GM12801 (cell line): ENCODE data around the gene RALGAPA2.
A peak's percentile ranks its signal among the peaks of the same experiment; 100 is the strongest.

Experiments used
- TF ChIP-seq, protein P1 (sequence below): IDR thresholded peaks from one replicate; pipeline ENCODE4 v1.5.1; 2011; ENCODE audit warnings: control low read depth; ENCODE audit not compliant: insufficient read length; ENCODE audit errors: extremely low read depth

The RALGAPA2 gene

DNA sequence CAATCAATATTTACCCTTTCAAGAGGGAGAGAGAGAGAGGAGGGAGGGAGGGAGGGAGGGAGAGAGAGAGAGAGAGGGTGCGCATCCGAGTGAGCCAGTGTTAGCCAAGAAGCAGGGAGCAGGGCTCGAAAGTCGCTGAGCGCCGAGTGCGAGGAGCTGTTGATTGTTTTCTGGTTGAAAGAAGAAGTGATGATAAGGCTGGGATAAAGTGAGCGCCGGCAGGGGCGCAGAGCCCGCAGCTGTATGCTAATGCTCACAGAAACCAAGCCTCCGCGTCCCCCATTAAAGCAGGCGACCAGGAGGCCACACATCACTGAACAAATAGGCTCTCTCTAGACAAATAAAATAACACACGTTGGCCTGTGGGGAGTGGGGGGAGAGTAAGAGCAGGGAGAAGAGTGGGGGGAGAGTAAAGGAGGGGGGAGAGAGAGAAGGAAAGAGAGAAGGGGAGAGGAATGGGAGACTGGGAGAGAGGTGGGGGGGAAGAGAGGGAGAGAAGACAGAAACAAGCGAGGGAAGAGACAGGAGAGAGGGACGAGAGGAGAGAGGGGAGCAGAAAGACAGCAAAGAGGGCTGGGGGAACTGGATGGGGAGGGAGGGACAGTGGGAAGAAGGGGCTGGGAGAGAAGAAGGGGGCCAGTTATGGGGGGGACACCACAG lies 349.5 kb downstream of the RALGAPA2 start:
- TF ChIP-seq, protein P1, sequence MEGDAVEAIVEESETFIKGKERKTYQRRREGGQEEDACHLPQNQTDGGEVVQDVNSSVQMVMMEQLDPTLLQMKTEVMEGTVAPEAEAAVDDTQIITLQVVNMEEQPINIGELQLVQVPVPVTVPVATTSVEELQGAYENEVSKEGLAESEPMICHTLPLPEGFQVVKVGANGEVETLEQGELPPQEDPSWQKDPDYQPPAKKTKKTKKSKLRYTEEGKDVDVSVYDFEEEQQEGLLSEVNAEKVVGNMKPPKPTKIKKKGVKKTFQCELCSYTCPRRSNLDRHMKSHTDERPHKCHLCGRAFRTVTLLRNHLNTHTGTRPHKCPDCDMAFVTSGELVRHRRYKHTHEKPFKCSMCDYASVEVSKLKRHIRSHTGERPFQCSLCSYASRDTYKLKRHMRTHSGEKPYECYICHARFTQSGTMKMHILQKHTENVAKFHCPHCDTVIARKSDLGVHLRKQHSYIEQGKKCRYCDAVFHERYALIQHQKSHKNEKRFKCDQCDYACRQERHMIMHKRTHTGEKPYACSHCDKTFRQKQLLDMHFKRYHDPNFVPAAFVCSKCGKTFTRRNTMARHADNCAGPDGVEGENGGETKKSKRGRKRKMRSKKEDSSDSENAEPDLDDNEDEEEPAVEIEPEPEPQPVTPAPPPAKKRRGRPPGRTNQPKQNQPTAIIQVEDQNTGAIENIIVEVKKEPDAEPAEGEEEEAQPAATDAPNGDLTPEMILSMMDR, result no peak

DNA sequence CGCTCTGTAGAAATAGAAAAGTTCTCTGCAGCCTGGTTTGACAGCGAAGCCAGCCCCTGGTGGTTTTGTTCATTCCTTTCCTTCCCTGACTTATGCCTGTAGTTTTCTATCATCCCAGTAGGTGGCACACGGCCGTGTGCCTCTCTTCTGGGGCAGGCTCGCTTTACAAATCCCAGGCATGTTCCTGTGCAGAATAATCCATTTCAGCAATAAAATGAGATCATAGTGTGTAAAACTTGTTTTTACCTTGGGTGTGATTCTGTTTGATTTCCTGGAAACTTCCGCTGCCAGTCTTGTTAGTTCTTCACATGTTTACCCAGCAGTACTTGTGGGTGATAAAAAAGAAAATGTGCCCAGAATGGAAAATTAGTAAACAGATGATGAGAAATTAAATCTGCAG lies 352.0 kb downstream of the RALGAPA2 start:
- TF ChIP-seq, protein P1, result peak; percentile 4

DNA sequence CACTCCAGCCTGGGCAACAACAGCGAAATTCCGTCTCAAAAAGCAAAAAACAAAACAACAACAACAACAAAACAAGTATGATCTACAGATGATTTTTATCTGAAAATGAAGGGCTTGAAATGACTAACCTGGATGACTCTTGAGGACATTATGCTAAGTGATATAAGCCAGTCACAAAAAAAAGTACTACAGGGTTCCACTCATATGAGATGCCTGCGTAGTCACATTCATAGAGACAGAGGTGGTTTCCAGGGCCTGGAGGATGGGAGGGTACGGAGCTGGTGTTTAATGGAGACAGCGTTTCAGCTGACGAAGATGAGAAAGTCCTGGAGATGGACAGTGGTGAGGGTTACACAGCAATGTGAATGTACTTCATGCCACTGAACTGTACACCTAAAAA lies 352.8 kb downstream of the RALGAPA2 start:
- TF ChIP-seq, protein P1, result no peak

DNA sequence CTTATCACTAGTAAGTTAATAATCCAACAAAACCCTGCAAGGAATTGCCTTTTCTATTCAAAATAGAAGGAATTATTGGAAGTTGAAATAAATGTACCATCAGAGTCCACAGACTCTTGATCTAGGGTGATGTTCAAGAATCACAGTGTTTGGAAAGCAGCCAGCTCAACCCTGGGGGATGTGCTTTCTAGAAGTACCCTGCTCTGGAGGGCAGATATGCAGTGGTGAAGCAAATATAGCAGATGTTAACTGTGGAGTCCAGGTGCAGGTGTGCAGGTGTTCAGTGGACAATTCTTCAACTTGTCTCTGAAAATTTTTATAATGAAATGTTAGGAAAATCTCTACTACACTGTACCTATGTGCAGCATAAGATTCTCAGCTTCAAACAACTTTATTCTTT lies 353.6 kb downstream of the RALGAPA2 start:
- TF ChIP-seq, protein P1, result no peak

DNA sequence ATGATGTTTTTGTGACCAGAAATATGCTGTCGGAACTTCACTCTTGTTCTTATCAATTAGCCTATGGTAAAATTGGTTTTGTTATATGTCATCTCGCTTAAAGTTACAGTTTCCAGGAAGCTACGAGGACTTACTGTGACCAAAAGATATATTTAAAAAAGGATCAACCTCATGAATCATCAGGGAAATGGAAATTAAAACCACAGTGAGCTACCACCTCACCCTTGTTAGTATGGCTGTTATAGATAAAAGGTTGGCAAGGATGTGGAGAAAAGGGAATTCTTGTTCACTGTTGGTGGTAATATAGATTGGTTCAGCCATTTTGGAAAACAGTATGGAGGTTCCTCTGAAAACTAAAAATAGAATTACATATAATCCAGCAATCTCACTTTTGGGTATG lies 358.9 kb downstream of the RALGAPA2 start:
- TF ChIP-seq, protein P1, result no peak

DNA sequence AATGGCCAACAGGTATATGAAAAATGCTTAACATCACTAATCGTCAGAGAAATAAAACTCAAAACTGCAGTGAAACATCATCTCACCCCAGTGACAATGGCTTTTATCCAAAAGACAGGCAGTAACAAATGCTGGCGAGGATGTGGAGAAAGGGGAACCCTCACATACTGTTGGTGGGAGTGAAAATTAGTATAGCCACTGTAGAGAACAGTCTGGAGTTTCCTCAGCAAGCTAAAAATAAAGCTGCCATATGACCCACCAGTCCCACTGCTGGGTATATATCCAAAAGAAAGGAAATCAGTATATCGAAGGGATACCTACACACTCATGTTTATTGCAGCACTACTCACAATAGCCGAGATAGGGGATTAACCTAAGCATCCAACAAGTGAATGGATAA lies 368.0 kb downstream of the RALGAPA2 start:
- TF ChIP-seq, protein P1, result no peak

DNA sequence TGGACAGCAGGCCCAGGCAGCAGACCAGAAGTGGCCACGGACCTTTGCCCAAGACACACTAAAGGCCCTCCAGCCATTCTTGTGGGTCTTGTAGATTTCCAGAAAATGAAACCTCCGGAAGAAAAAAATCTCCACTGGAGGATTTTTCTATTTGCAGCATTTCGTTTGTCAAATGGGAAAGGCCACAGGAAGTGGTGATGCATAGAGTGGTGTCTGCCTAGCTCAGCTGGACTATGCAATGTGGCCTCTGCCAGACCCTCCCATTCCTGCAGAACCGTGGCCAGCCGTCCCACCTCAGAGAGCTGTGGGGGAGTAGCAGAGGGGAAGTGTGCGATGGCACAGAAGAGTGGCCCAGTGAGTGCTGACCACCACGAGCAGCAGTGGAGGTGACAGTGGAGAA lies 368.5 kb downstream of the RALGAPA2 start:
- TF ChIP-seq, protein P1, result no peak
